Activated gamma-delta T cell (primary cell): ENCODE measurements around the gene SSR2.
A peak's percentile ranks its signal among the peaks of the same experiment; 100 is the strongest.

ENCODE experiments used
- DNase-seq: peaks from one replicate; lab custom pipeline; 2025; lab: John Stamatoyannopoulos, UW
- total RNA-seq, 2 donors: gene quantifications; one replicate each; lab custom pipeline; 2026; lab: John Stamatoyannopoulos, UW

Gene SSR2
- 138 to 154 reads per million in 2 donors for total RNA-seq

DNA sequence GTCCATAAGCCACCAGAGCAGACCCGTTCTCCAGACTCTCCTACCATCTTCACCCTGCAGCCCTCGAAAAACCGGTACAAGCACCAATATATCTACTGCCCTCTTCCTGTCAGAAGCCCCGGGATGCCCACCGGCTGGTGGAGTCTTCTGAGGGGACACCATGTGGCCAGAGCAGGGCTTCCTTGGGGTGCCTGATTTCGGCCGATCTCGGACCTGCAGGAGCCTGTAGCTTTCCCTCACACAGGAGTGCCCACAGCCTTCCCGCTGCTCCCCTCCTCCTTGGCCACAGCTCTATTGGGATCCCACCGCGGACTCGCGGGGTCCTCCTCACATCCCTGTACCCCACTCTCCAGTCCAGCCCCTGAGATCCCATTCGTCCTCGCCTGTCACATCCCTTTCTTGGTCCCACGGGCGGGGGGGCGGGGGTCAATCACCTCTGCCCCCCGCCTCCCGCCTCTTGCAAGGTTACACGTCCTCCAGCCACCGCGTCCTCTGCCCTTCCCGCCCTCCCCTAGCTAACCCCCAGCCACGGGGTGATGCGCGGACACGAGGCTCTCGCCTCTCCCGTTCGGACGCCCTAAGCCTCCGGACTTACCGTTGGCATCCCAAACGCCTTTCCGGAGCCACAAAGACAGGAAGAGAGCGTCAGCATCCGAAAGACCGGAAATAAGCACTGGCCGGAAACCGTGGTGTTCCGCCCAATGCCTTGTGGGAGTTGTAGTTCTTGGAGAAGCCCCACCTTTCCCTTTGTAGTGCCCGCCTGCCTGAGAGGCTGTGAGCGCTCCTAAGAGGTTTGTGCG, at the start of gene SSR2:
Gene SSR2 (minus strand): TSS at position 659 of the 800 bp plus-strand sequence. CDS start 784 bp downstream, outside the sequence.
- DNase-seq: no peak

DNA sequence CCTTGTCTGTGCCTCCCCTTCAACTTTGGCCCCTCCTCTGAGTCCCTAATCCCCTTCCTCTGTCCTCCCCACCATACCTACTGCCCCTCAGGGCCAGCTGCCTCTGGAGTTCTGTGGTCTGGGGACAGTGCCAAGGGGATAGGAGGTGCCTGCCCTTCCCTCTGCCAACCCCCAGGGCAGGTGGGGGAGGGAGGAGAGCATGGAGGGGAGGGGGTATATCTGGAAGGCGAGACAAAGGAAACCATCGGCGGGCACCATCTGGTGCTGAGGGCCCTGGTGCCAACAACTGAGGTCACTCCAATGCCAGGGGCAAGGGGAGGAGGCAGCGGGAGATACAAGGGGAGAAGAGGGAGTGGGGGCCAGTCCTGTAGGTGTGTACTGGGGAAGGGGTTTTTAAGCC, 49.8 kb upstream of the SSR2 start:
- DNase-seq: no peak

DNA sequence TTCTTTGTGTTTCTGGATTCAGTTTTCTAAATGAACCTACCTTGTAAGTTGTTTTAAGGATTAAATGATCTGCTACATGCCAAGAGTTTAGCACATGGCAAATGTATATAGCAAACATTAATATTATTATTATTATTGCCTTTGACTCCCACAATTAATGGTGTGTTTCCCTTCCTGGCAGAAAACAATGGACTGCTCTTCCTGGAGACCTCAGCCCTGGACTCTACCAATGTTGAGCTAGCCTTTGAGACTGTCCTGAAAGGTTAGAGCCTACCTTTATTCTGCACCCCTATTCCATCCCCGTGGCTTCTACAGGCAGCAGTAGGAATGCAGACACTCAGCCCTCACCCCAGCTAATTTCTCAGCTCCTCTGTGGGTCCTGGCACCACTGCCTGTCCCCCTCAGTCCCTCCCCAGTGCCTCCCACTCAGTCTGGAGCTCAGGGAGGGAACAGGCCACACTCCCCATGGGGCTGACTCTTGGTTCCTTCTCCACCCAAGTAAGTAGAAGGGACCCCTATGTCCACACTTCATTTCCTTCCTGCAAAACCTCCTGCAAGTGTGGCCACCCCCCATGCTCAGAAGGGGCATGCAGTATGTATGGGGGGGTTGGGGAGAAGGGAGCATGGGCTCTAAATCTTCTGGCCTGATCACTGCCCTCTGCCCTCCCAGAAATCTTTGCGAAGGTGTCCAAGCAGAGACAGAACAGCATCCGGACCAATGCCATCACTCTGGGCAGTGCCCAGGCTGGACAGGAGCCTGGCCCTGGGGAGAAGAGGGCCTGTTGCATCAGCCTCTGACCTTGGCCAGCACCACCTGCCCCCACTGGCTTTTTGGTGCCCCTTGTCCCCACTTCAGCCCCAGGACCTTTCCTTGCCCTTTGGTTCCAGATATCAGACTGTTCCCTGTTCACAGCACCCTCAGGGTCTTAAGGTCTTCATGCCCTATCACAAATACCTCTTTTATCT, 49.0 kb upstream of the SSR2 start:
- no peak for DNase-seq

DNA sequence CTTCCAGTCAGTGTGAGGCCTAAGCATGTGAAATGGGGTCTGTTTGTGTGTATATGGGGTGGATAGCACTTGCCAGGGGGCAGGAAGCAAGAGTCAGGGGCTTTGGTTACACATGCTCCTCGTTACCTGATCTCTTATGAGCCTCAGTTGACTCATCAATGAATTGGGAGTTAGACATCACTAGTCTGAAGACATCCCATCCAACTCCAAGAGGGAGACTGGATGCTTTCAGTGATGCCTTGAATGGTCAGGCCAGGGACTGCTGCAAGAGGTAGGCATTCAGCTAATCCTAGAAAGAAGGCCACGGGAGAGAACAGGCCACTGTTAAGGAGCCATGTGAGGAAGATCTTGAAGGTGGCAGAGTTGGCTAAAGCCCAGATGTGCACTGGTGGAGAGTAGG, 46.5 kb upstream of the SSR2 start:
- DNase-seq: no peak

DNA sequence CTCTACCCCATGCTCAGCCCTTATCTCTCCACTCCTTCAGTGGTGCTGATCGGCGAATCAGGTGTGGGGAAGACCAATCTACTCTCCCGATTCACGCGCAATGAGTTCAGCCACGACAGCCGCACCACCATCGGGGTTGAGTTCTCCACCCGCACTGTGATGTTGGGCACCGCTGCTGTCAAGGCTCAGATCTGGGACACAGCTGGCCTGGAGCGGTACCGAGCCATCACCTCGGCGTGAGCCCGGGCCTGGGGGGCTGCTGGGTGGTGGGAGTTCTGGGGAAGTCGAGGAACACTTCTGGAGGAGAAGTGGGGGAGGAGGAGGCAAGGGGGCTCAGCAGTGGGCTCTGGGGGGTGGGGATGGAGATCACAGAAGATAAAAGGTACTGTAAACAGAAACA, 45.1 kb upstream of the SSR2 start:
- no peak for DNase-seq

DNA sequence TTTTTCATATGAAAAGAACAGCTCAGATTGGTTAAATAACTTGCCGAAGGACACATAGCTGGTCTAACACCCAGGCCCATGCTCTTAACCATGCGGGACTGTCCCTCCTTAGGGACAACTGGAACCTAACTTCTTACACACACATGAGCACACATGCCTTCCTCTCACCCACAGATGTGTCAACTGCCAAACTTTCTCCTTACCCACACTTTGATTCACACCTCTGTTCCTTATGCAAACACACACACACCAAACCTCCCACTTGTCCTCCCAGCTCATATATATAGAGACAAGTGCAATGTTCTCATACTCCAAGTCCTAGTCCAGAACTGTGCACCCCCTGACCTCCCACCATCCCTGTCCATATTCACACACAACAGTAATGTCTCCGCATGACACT, 44.5 kb upstream of the SSR2 start:
- no peak for DNase-seq

DNA sequence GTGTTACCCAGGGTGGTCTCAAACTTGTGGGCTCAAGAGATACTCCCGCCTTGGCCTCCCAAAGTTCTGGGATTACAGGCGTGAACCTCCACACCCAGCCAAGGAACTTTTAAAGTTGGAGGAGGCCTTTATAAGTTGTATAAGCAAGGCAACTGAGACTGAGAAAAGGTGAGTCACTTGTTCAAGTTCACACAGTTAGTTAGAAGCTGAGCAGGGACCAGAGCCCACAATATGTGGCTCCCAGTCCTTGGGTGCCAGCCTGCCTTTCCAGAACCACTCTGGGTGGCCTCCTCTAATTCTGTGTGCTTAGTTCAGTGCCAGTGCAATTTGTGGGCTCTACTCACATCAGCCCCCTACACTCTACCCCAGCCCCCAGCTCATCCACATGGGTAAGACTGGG, 43.9 kb upstream of the SSR2 start:
- no peak for DNase-seq

DNA sequence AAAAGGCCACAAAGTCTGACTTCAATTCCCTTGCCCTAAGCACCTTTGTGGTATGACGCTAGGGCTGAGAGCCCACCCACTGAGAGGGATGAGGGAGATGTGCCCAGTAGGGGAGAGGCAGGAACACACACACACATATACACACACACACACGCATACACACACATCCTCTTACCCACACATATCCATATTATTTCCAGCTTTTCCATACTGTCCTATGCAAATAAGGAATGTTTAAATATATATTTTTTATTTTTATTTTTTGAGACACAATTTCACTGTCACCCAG, 43.2 kb upstream of the SSR2 start:
- no peak for DNase-seq

DNA sequence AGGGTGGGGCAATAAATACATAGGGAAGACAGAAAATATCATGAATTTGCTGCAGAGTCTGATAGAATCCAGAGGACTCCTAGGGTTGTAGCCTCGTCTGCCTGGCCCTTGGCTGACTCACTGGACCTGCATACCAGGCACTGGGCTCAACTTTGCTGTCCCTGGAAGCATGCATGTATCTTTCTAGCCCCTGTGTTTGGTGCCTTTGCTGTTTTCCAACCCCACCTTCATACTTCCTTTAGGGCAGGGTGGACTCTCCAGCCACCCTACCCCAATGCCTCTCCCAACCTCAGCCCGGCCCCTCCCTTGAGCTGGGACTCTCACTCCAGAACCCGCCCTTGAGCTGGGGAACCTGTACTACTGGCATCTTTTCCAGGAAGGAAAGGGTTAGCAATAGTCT, 41.4 kb upstream of the SSR2 start:
- no peak for DNase-seq

DNA sequence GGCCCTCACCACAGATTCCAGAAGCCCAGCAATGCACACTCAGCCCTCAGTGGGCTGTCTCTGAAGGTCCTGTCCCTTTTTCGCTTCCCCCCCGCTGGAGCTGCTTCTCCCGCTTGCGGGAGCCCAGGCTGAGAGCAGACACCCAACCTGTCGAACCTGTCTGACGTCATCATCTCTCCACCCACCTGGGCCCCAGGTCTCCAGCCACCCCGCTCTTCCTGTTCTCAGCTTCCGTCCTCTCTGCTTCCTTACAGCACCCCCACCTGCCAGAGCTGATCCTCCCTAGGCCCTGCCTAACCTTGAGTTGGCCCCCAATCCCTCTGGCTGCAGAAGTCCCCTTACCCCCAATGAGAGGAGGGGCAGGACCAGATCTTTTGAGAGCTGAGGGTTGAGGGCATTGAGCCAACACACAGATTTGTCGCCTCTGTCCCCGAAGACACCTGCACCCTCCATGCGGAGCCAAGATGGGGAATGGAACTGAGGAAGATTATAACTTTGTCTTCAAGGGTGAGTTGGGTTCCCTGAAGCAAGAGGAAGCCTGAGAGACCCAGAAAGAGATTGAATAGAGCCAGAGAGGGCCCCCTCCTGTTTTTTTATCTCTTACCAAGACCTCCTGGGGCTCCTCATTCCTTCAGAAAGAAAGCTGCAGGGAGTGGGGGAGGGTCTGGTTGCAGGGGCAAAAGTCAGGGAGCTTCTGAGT, 40.3 kb upstream of the SSR2 start, which contains the start of gene RAB25:
Gene RAB25 (plus strand): TSS at position 224 of the 700 bp plus-strand sequence. CDS start 241 bp downstream, at position 465.
- no peak for DNase-seq

DNA sequence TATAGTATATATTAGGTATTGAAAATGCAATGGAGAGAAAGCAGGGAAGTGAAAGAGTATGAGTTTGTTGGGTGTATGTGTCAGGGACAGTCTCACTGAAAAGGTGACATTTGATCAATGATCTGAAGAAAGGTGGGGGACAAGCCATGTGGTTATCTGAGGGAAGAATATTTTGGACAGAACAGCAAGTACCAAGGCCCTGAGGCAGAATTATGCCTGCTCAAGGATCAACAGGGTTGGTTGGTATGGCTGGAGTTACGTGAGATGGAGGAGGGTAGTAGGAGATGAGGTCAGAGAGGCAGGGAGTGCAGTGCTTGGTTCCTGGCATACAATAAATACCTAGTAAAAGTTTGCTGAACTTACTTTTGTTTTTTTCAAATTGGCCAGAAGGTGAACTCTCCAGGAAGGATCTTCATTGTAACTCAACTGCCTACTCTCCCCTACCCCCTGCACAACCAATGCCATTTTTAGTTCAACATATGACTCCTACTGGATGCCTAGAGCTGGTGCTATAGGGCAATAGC, 35.6 kb upstream of the SSR2 start:
- no peak for DNase-seq

DNA sequence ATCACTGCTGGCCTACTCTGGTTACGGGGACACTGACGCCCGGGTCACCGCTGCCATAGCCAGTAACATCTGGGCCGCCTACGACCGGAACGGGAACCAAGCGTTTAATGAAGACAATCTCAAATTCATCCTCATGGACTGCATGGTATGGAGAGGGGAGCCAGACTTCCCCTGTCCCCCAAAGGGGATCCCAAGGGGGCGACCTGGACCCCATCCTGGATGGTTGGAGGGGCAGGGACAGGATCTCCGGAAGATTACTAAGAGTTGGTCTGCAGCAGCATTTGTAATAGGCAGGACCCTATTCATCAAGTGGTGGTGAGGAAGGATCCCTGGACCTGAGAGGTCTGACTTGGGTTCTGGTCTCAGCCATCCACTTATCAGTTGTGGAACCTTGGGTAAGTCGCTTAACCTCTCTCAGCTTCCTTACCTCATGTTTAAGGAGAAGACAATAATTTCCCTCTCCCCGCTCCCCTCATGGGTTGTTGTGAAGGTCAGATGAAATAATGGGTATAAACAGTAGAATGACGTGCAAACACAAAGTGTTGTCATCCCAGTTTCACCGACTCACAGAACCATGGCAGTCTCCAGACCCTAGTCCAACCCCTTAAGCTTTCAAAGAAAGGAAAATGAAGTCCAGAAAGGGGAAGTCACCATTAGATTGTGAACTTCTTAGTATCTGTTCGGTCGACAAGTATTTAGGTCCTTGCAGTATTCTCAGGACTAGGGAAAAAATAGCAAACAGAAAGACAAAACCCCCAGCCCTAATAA, 34.7 kb upstream of the SSR2 start:
- no peak for DNase-seq

DNA sequence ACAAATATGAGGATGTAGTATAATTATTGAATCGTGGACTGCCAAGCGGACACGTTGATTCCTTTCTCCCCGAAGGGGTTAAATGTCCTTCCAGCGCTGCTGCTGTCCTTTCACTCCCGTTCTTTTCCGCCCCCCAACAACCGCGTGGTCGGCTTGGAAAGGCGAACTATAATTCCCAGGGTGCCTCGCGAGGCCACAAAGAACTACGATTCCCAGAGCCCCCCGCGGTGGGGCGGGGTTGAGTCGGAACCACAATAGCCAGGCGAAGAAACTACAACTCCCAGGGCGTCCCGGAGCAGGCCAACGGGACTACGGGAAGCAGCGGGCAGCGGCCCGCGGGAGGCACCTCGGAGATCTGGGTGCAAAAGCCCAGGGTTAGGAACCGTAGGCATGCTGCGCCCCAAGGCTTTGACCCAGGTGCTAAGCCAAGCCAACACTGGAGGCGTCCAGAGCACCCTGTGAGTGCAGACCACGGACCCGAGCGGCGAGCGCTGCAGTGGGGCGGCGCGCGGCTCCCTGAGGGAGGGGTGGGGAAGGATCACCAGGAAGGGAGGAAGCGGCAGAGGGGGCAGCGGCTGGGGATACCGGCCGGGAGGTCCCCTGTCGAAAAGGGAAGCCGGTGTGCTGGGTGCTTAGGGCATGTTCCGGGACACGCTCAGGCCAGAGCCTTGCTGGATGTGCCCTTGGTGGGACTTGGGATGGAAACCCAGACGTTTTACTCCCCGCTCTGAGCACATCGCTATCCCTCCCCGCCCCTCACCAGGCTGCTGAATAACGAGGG, 33.9 kb upstream of the SSR2 start, which contains the start of gene LAMTOR2:
Gene LAMTOR2 (plus strand): TSS at position 283 of the 781 bp plus-strand sequence. CDS start 108 bp downstream, at position 391.
- DNase-seq: peak; percentile 72

DNA sequence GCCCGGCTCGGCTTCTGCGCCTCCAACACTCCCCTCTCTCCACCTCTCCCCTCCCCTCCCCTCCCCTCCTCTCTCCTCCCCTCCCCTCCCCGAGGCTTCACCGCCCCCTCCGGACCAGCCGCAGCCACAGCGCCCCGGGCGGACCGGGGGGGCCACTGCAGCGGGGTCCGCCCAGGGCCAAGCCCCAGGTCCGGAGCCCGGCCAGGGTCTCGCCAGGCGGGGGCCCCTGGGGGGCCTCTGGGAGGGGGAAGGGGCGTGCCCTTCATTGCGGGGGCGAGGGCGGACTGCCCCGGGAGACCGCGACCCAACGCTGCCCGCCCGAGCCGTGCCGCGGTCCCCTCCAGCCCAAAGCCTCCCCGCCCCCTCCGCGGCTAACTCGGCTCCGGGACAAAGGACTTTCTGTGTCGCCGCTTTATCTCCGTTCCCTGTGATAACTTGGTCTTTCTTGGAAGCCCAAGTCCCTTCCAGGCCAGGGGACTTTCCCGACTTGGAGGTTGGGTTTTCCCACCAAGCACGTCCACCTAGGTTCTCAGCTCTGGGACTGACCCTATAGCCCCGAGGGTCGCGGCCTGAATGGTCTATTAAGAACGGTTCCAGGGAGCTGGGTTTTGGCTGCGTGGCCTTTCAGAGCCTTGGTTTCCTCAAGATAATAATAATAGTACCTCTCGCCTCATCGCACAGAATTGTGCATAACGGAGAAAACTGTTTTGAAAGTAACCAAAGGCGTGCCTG, 33.2 kb upstream of the SSR2 start, which contains the start of gene UBQLN4:
Gene UBQLN4 (minus strand): TSS at position 31 of the 732 bp plus-strand sequence. CDS start 97 bp downstream, outside the sequence.
- peak; percentile 74 for DNase-seq

DNA sequence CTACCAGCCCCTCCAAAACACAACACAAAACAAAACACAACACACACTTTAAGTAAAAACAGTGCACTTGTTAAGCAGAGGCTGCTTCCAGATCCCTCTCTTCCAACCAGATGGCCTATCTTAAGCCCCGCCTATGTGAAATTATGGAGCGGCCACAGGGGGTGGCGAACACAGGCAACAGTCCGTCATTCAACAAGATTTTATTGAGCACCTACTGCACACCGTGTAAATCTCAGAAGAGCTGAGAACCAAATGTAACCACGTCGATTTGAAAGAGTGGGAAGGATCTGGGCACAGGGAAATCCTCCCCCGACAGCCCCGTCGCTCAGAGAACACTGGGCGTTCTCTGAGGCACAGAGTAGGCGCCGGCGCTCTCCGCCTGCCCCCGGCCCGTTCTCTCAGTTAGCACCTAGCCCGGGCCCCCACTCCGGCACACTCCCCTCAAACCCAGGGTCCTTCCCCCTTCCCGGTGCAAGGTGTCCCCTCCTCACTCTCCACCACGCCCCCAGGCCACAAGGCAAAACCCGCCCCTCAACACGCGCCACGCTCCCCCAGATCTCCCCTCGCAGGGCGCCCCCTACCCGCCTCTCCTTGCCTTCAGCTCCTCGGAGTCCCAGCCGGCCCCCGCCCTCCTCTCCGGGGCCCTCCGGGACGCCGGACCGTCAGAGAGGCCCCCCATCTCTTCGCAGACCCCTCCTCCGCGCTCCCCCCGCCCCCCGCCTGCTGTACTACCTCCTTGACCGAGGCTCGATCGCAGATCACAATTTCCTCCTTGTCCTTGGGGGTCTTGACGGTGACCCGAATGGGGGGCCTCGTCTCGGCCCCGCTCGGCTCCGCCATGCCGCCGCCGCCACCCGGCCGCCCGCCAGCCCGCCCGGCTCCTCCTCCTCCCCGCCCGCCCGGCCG, 32.4 kb upstream of the SSR2 start:
- DNase-seq: peak; percentile 44

DNA sequence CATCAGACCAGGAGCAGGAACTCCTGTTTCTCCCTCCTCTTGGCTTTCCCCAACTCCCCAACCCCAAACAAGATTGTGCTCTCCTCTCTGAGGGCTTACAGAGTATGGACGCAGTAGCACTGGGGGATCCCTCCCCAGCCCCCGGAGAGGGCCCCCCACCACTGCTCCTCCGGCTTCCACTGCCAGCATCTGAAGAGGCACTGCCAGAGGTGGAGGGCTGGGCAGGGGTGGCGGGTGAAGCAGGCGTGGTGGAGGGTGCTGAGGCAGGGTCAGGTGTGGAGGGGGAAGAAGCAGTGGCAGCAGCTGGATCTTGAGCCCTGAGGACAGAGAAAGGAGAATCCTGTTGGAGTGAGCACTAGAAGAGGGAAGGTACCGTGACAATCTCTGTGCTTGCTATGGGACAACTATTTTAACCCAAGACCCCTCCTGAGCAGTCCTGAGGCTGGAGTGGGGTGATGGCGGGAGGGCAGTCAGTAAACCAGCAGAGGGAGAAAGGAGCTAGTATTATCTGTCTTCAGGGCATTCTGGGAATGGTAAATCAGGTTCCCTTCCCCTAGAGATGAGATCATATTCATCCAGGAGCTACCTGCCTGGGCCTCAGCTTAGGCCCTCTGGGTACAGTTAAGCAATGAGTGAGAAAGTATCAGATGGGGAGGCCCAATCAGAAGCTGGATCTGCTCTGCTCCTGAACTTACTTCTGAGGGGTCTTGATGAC, 30.4 kb upstream of the SSR2 start:
- no peak for DNase-seq

DNA sequence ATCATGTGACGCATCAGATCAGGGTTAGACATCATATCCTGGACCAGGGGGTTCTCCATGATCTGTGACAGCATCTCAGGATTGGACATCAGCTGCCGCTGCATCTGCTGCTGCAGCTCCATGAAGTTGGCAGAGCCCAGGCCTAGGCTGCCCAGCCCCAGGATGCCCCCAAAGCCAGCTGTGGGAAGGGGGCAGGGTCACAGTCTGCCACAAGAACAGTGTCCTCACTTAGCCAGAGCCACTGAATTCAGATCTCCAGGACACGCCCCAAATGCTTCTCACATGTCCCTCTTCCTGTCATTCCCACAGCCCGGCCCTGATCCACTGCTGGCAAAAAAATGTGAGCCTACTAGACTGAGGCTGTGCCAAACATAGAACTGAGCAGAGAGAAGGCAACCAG, 29.6 kb upstream of the SSR2 start:
- DNase-seq: no peak
